ENCODE data around the gene RGS13.

DNA sequence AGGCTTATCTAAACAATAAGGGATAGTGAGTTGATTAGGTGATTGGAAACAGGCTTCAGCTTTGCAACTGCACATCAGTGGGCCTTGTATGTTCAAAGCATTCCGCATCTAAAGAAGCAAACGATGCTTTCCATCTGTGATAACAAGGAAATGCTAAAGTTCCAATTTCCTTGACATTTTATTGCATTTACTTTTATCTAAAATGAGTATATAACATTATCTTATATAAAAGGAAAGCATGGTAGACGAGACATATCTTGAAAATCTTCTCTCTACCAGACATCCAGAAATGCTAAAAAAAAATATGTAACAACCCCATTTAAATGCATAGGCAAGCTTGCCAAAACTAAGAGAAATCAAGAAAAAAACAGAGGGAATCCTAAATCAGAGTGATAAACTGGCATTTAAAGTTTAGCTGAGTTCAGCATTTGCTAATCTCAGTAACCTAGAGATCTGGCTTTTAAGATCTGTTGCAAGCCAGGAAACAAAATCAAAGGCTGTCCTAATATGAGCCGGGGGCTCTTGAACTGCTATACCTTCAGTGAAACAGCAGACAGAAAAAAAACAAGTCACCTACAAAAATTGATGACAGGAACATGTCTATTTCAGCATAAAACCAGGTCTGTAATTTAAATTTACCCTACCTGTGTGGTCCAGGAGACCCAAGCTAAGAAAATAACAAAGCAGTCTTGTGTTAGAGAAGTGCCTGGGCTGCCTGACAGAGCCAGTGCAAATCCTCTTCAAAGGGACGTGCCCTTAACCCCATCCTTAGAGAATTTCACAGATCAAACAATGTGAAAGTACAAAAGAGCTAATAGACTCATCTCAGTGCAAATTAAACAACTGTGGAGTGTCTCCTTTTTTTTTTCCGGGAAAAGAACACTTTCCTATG is 3.1 kb upstream of the RGS13 start:
- TF ChIP-seq CTCF (IDR thresholded peaks at IDR 0.05 in 8 of 11, conservative IDR thresholded peaks at IDR 0.05 in 3 of 11): no peak
- TF ChIP-seq POLR2A (IDR thresholded peaks at IDR 0.05): no peak
- no peak for TF ChIP-seq POLR2AphosphoS5 (IDR thresholded peaks at IDR 0.05)
